Erythroblast (primary cell): ENCODE results near the gene DYRK4.

Experiments
- GATA1 ChIP-seq: IDR thresholded peaks from 2 replicates; pipeline ENCODE4 v1.6.1; 2011; ENCODE audit warnings: low read depth, mild to moderate bottlenecking, control low read depth, low read length, moderate library complexity
- POLR2A ChIP-seq: IDR thresholded peaks from 2 replicates; pipeline ENCODE4 v1.6.1; 2011; ENCODE audit warnings: mild to moderate bottlenecking, low read length

DNA sequence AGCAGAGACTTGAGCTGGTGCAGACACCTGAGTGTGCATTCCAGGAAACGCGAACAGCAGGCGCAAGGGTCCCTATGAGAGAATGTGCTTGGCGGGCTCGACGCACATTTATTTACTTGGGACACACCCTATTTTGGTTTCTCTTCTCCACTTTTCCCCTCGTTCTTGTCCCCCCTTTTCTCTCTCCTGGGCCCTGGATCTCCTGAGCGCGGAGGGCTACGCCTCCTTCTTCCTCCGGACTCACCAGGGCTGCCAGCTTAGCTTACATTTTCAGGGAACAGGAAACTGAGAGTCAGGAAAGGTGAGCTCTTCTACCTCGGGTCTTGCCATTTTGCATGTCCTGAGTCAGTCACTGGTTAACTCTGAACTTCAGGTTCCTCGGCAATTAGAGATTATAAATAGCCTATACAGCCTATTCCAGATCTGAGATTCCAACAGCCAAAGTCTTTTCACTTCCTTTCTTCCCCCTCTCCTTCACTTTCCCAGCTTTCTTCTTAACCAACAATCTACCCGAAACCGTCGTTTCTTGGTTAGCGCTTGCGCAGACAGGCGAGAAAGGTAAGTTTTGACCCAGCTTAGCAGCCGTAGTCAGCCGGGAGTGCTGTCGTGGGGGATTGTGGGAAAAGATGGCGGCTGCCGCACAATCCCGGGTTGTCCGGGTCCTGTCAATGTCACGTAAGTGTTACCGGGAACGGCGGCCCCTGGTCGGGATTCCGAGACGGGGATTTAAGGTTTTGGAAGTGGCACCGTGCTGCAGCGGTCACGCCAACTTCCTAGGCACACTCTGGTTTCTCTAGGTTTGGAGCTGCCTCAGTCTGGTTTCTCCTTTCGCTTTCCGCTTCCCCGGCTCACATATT, 86.7 kb downstream of the DYRK4 start, which contains the start of the genes AKAP3 and NDUFA9:
- TF ChIP-seq POLR2A = peak; percentile 87
- no peak for TF ChIP-seq GATA1
